ENCODE results near the gene ABO.
"Not testable (repeated sequence)": the region's sequence is repeated elsewhere in the genome, so short reads cannot be mapped to it uniquely, and the experiment has no call there.

Gene ABO

GRCh38 chr9:133205996-133206931 lies 68.7 kb downstream of the ABO start:
- DNase-seq (ENCODE audit: low read depth in 3 of 3), result no peak

- DNase-seq (ENCODE audit: low read depth in 3 of 3), result not testable (repeated sequence)
Observed at GRCh38 chr9:133205481-133205887, 69.5 kb downstream of the ABO start.

Data from stimulated activated CD4-positive, alpha-beta T cell treated with anti-CD3 and anti-CD28 coated beads, TNF-alpha, amount 100 ng/mL, for 24 hours (primary cell).